HG02973 (cell line): ENCODE measurements around the gene ARL8B.
"Not testable (repeated sequence)": the region's sequence is repeated elsewhere in the genome, so short reads cannot be mapped to it uniquely, and the experiment has no call there.

Experiments
- ATAC-seq: cut with Tn5 transposase; IDR thresholded peaks from one replicate; pipeline ENCODE4 v1.9.1; 2021; ENCODE audit warnings: moderate library complexity; ENCODE audit not compliant: unreplicated experiment

The ARL8B gene

DNA sequence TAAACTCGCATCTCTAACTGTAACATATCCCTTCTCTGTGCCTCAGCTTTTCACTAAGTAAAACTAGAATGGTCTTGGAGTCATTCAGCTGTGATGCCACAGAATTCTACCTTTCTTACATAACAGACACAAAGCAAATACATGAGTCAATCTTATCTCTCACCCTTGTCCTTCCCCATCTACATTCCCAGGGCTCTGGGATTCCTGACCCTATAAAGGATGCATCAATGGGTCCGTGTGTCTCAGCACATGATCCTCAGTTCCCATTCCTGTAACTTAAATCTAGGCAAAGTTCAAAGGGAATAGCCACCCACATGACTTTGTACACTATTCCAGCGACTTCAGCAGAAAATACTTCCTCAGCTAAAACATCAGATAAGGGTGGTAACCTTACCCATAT lies 11.8 kb upstream of the ARL8B start:
- ATAC-seq: no peak

DNA sequence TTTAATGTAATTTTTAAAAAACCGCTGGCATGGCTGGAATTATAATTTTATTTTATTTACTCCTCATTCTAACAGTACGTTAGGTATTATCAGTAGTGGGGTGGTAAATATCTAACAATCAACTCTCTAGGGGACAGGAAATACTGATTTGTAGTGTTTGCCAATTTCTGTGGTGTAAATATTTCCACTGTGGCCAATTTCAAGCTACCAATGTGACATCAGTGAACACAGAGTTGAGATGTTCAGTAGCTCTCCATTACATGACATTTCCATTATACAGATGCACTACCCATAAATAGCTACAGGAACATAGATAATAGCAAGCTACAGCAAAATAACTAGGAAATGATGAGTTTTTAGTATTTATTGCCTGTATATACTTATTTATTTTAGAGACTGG lies 10.0 kb upstream of the ARL8B start:
- no peak for ATAC-seq

DNA sequence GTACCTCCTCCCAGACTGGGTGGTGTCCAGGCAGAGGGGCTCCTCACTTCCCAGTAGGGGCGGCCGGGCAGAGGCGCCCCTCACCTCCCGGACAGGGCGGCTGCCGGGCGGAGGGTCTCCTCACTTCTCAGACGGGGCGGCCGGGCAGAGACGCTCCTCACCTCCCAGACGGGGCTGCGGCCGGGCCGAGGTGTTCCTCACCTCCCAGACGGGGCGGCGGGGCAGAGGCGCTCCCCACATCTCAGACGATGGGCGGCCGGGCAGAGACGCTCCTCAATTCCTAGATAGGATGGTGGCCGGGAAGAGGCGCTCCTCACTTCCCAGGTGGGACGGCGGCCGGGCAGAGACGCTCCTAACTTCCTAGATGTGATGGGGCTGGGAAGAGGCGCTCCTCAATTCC lies 8.4 kb upstream of the ARL8B start:
- not testable (repeated sequence) for ATAC-seq

DNA sequence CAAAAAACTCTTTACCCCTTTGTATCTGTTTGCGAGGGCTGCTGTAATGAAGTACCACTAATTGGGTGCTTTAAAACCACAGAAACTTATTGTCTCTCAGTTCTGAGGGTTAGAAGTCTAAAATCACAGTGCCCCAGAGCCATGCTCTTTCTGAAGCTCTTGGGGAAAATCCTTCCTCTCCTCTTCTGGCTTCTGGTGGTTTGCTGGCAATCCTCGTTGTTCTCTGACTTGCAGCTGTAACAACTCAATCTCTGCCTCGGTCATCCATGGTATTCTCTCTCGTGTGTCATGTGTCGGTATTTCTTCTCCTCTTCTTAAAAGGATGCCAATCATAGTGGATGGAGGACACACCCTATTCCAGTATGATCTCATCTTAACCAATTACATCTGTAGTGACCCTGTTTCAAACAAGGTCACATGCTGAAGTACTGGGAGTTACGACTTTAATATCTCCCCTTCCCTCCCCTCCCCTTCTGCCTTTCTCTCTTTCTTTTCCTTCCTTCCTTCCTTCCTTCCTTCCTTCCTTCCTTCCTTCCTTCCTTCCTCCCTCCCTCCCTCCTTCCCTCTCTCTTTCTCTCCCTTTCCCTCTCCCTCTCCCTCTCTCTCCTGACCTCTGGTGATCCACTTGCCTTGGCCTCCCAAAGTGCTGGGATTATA lies 6.5 kb upstream of the ARL8B start:
- no peak for ATAC-seq

DNA sequence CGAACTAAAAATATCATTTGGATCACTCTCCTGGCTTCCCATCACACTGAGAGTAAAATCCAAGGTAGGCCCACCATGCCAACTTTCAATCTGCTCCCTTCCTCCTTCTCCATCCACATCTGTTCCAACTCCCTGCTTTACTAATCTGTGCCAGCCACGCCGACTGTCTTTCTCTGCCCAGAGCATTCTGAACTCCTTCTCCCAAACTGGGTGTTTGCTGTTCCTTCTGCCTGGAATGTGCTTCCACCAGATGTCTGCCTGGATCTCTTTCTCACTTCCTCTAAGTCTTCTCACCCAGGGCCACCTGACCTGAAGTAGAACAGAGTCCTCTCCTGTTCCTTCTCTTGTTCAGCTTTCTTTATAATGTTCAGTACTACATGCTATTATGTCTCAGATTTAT lies 5.6 kb upstream of the ARL8B start:
- no peak for ATAC-seq

DNA sequence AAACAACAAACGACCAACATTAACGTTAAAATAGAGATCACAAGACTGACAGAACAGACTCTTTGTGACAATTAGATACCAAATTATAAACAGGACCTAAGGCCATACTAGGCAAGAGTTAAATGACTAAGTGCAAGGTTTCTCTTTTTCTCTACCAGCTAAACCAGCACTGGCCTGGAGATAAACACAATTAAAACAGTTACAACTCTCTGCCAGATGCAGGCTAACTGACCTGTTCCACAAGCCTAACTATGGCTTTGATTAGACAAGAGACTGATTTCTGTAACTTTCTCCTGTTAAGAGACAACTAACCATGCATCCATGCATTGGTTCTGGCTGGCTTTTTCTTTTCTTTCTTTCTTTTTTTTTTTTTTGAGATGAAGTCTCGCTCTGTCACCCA lies 1.6 kb upstream of the ARL8B start:
- ATAC-seq: no peak

GRCh38 chr3:5122741-5123706 lies 932 bp downstream of the ARL8B start:
- ATAC-seq: peak; percentile 13

GRCh38 chr3:5123937-5124336 lies 1.8 kb downstream of the ARL8B start:
- ATAC-seq: no peak

GRCh38 chr3:5126586-5126985 lies 4.5 kb downstream of the ARL8B start:
- ATAC-seq: no peak

- ATAC-seq: no peak
Observed at GRCh38 chr3:5128849-5129248, 6.8 kb downstream of the ARL8B start.

DNA sequence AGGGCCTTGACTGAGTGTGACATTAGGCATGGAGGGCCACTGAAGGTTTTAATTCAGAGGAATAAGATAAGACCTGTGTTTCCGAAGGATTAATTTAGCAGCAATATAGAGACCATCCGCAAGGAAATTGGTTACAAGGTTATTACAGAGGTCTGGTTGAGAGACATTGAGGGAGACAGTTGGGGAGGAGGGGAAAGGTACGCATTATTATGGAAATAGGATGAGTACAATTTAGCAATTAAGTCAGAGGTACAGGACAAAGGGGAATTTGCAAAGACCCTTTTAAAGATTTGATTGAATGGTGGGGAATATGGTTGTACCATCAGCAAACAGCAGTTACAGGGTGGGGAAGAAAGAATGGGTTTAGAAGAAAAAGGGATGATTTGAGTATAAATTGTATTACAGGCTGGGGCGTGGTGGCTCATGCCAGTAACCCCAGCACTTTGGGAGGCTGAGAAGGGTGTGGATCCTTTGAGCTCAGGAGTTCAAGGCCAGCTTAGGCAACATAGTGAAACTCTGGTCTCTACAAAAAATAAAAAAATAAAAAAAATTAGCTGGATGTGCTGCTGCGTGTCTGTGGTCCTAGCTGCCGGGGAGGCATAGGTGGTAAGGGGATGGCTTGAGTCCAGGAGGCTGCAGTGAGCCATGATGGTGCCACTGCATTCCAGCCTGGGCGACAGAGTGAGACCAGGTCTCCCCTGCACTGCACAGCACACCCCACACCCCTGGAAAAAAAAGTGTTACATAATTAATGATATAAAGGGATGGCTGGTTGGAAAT lies 11.3 kb downstream of the ARL8B start:
- no peak for ATAC-seq

- ATAC-seq: no peak
Observed at GRCh38 chr3:5134019-5134391, 11.9 kb downstream of the ARL8B start.

DNA sequence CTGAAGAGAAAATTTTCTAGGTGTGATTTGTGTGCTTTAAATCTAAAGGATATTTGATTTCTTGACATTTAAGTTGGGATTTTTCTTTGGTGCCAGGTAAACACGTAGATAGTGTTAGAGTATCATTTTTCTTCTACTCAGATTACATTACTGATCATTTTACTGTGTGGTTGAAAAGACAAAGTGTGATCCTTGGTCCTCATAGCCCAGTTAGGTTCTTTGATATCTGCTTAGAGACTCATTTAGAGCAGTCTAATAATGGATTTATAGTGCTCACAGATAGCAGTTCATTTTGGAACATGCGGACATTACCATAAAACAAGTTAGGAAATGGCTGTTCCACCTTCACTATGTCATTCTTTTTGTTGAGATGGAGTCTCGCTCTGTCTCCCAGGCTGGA lies 12.4 kb downstream of the ARL8B start:
- ATAC-seq: no peak

- ATAC-seq: peak; percentile 68
Observed at GRCh38 chr3:5136211-5136918, 14.3 kb downstream of the ARL8B start.

- ATAC-seq: no peak
Observed at GRCh38 chr3:5136919-5137429, 14.9 kb downstream of the ARL8B start.

- no peak for ATAC-seq
Observed at GRCh38 chr3:5138214-5138981, 16.3 kb downstream of the ARL8B start.

GRCh38 chr3:5140230-5140621 lies 18.1 kb downstream of the ARL8B start:
- peak; percentile 37 for ATAC-seq

GRCh38 chr3:5140839-5141238 lies 18.7 kb downstream of the ARL8B start:
- no peak for ATAC-seq

DNA sequence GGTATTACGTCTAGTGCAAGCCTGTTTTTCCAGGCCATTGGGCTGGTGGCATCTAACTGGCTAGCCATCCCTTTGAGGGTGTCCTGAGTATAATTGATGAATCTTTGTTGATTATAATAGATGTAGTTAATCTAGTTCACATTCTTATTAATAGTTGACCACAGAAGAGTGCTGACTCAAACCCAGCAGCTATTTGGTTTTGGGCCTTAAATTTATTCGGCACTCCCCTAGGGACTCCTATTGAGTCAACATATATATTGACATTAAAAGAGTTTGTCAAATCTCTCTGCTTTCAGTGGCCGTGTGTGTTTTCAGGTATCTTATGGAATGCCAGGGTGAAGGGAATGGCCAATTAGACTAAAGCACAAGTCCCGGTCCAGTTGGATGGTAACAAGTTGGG lies 19.7 kb downstream of the ARL8B start:
- ATAC-seq: no peak

DNA sequence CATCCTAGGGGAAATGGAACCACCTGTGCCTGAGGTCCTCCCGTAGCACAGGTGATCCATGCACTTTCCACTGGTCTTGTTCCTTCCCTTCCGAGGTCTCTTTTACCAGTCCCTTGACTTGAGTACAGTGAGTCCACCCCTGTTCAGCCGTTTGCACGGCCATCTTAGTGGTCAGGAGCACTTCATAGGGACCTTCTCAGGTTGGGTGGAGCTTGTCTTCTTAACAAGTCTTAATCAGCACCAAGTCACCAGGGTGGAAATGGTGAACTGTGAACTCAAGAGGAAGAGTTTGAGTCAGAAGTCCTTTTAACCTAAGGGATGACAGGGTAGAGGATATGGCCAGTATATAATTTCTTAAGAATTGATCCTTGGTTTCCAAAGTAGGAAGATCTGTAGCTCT lies 21.4 kb downstream of the ARL8B start:
- no peak for ATAC-seq
